Measurements from ENCODE around the gene PODN. TPM values are rescaled to one million over a fixed set of nuclear protein-coding genes. Genes with fewer than 3 reads are reported as not detected.

The PODN gene
- total RNA-seq, 1 experiment from 2014 or later = not detected

GRCh38 chr1:53110370-53111072, 48.5 kb downstream of the PODN start:
- DNase-seq (ENCODE audit: unreplicated experiment) = no peak
- Mint-ChIP-seq H3K27ac (ENCODE audit: low read depth, unreplicated experiment) (no peak overlapping the region), H3K9me3 (ENCODE audit: unreplicated experiment) (no peaks in the 10 kb centered on the region), H3K27me3 (ENCODE audit: insufficient read depth, unreplicated experiment) (peaks cover 12% of the 10 kb centered on the region), H3K4me1 (ENCODE audit: insufficient read depth, unreplicated experiment) (peaks cover 6% of the 10 kb centered on the region), H3K36me3 (ENCODE audit: insufficient read depth, unreplicated experiment) (peaks cover 5% of the 10 kb centered on the region), H3K4me3 (ENCODE audit: unreplicated experiment) (no peak overlapping the region)
- CTCF ChIA-PET = interaction anchor here (0.7 kb wide), 1 partner anchor 42 kb away, joined by 4 read pairs; no protein-coding TSS in a partner anchor
- intact Hi-C loops (cut with micrococcal nuclease) = no loop called here
- POLR2A ChIA-PET = no interaction called here
- BruUV-seq (replicated peaks) = no TSS peak
- no peak for TF ChIP-seq CTCF (IDR thresholded peaks at IDR 0.05; ENCODE audit: unreplicated experiment)

GRCh38 chr1:53111073-53111556, 49.1 kb downstream of the PODN start:
- intact Hi-C loops (cut with micrococcal nuclease) = no loop called here
- POLR2A ChIA-PET = no interaction called here
- Mint-ChIP-seq H3K9me3 (ENCODE audit: unreplicated experiment) (no peaks in the 10 kb centered on the region), H3K36me3 (ENCODE audit: insufficient read depth, unreplicated experiment) (peaks cover 5% of the 10 kb centered on the region), H3K27ac (ENCODE audit: low read depth, unreplicated experiment) (no peak overlapping the region), H3K27me3 (ENCODE audit: insufficient read depth, unreplicated experiment) (peaks cover 12% of the 10 kb centered on the region), H3K4me3 (ENCODE audit: unreplicated experiment) (no peak overlapping the region), H3K4me1 (ENCODE audit: insufficient read depth, unreplicated experiment) (peaks cover 6% of the 10 kb centered on the region)
- CTCF ChIA-PET = interaction anchor here (0.5 to 0.6 kb wide), 2 partner anchors 197 to 365 kb away, joined by 3 read pairs; no protein-coding TSS in a partner anchor
- BruUV-seq (replicated peaks) = no TSS peak
- TF ChIP-seq CTCF (IDR thresholded peaks at IDR 0.05; ENCODE audit: unreplicated experiment) = no peak
- DNase-seq (ENCODE audit: unreplicated experiment) = no peak

DNA sequence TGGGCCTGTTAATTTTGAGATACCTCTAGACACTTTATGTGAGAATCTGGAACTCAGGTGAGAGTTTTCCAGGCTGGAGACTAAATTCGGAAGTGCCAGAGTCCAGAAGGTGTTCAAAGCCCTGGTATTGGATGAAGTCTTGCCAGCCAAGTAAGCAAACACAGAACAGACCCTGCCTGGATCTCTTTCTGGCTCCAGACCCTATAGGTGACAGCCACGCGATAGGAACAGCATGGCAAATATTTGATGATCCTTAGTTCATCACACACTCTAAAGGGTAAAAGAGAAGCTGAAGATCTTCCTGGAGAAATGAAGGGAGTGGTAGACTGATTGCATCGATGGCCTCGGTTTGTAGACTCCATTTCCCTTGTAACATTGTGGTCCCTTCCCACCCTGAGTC, 49.7 kb downstream of the PODN start:
- TF ChIP-seq CTCF (IDR thresholded peaks at IDR 0.05; ENCODE audit: unreplicated experiment) = no peak
- no TSS peak for BruUV-seq (replicated peaks)
- H3K4me3 Mint-ChIP-seq (ENCODE audit: unreplicated experiment) = no peak overlapping the region
- no peak for DNase-seq (ENCODE audit: unreplicated experiment)
- peaks cover 5% of the 10 kb centered on the region for H3K36me3 Mint-ChIP-seq (ENCODE audit: insufficient read depth, unreplicated experiment)
- H3K27me3 Mint-ChIP-seq (ENCODE audit: insufficient read depth, unreplicated experiment) = peaks cover 12% of the 10 kb centered on the region
- H3K4me1 Mint-ChIP-seq (ENCODE audit: insufficient read depth, unreplicated experiment) = peaks cover 6% of the 10 kb centered on the region
- no peak overlapping the region for H3K27ac Mint-ChIP-seq (ENCODE audit: low read depth, unreplicated experiment)
- no peaks in the 10 kb centered on the region for H3K9me3 Mint-ChIP-seq (ENCODE audit: unreplicated experiment)
- ChIA-PET CTCF (interaction anchor here (0.5 to 0.6 kb wide), 3 partner anchors 197 to 381 kb away, joined by 3 to 5 read pairs (median 3); no protein-coding TSS in a partner anchor), POLR2A (no interaction called here)
- intact Hi-C loops (cut with micrococcal nuclease) = no loop called here

GRCh38 chr1:53112271-53112774, 50.3 kb downstream of the PODN start:
- DNase-seq (ENCODE audit: unreplicated experiment) = no peak
- H3K9me3 Mint-ChIP-seq (ENCODE audit: unreplicated experiment) = no peaks in the 10 kb centered on the region
- peaks cover 5% of the 10 kb centered on the region for H3K36me3 Mint-ChIP-seq (ENCODE audit: insufficient read depth, unreplicated experiment)
- no peak for TF ChIP-seq CTCF (IDR thresholded peaks at IDR 0.05; ENCODE audit: unreplicated experiment)
- intact Hi-C loops (cut with micrococcal nuclease) = no loop called here
- POLR2A ChIA-PET = no interaction called here
- no peak overlapping the region for H3K4me3 Mint-ChIP-seq (ENCODE audit: unreplicated experiment)
- CTCF ChIA-PET = interaction anchor here (0.6 kb wide), 1 partner anchor 381 kb away, joined by 5 read pairs; no protein-coding TSS in a partner anchor
- no peak overlapping the region for H3K27ac Mint-ChIP-seq (ENCODE audit: low read depth, unreplicated experiment)
- peaks cover 6% of the 10 kb centered on the region for H3K4me1 Mint-ChIP-seq (ENCODE audit: insufficient read depth, unreplicated experiment)
- H3K27me3 Mint-ChIP-seq (ENCODE audit: insufficient read depth, unreplicated experiment) = peaks cover 12% of the 10 kb centered on the region
- BruUV-seq (replicated peaks) = no TSS peak
